ENCODE data around the gene SURF2. TPM values are rescaled to one million over a fixed set of nuclear protein-coding genes. Genes with fewer than 3 reads are reported as not detected.

The SURF2 gene
- total and polyA plus RNA-seq, 9 of the 15 experiments (the other 6 are each of a cell fraction or from before 2014, with no cell fraction given), result 5.5 to 82.5 (median 21.3) TPM

DNA sequence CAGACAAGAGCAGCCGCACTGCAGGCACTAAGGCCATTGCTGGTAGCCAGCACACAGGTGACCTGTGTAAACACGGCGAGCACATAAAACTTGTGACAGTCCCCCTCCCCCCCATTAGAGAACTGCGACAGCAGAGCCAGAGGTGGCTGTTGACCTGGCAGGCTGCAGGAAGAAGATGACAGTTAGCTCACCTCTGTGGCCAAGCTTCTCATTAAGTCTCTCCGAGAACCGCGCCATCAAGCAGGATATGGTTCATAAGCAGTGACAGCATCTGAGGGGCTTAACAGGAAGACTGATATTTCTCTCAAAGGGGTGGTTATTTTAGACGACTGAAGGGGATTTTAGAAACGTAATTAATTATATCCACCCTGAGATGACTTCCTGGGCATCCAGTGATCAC lies 14.3 kb downstream of the SURF2 start:
- ChIA-PET CTCF (ENCODE audit: low intra/inter-chr PET ratio) (no interaction called here), POLR2A (interaction anchor here (0.6 to 8.5 kb wide), 6 partner anchors 6 to 212 kb away, joined by 3 to 109 read pairs (median 10); partner anchors contain the start of genes MED22, RPL7A, SURF1 and SURF2)
- Histone ChIP-seq H3K9ac (ENCODE audit: insufficient read depth in 1 of 2, low read depth in 2 of 2, low read length in 2 of 2) (peak overlapping the region in 1 of 2 experiments; percentile 74; a peak in 2 of 4 replicates), H3K27ac (ENCODE audit: extremely low read depth, low read depth, low read length) (no peak overlapping the region; the same call in 2 of the 3 replicates), H3K79me2 (ENCODE audit: control insufficient read depth, insufficient read depth, low read length) (peaks cover 95% of the 10 kb centered on the region), H3K9me1 (ENCODE audit: control insufficient read depth, insufficient read depth, low read length) (peaks cover 34% of the 10 kb centered on the region), H4K20me1 (replicated peaks; ENCODE audit: control insufficient read depth, insufficient read depth, low read length) (peaks cover 74% of the 10 kb centered on the region), H3K9me3 (replicated peaks; ENCODE audit: control insufficient read depth, insufficient read depth, low read depth, low read length) (no peaks in the 10 kb centered on the region), H3K4me1 (replicated peaks in 1 of 2; ENCODE audit: control insufficient read depth in 2 of 2, insufficient read depth in 2 of 2, low read length in 2 of 2) (peaks cover 33 to 36% of the 10 kb centered on the region in 2 experiments; a peak in 4 of 5 replicates), H3K36me3 (ENCODE audit: control insufficient read depth, insufficient read depth, low read length) (peaks cover 84% of the 10 kb centered on the region), H3K4me2 (ENCODE audit: insufficient read depth, low read length) (no peak overlapping the region), H3K27me3 (ENCODE audit: control insufficient read depth in 2 of 2, insufficient read depth in 2 of 2, low read length in 2 of 2) (no peaks in the 10 kb centered on the region), H2AFZ (ENCODE audit: low read depth, low read length) (no peak overlapping the region), H3K4me3 (no peak overlapping the region)
- ATAC-seq (no peak), DNase-seq (ENCODE audit: extremely low read depth in 1 of 4, low spot score in 3 of 4) (no peak), FAIRE-seq (no peak)
- TF ChIP-seq SMARCC2 (IDR thresholded peaks at IDR 0.05; ENCODE audit: low read depth) (no peak), MTA2 (IDR thresholded peaks at IDR 0.05; ENCODE audit: low read depth) (no peak), ZBTB17 (CRISPR knock-in tag; IDR thresholded peaks at IDR 0.05) (no peak), TRIM24 (IDR thresholded peaks at IDR 0.05) (no peak), ZNF133 (CRISPR knock-in tag; IDR thresholded peaks at IDR 0.05) (no peak), SREBF2 (CRISPR knock-in tag; IDR thresholded peaks at IDR 0.05) (no peak), CBX5 (IDR thresholded peaks at IDR 0.05; ENCODE audit: borderline replicate concordance, low read depth) (no peak), FUS (optimal IDR thresholded peaks at IDR 0.05; ENCODE audit: low read depth, low read length) (no peak), OTX1 (CRISPR knock-in tag; IDR thresholded peaks at IDR 0.05) (no peak), ZKSCAN1 (IDR thresholded peaks at IDR 0.05; ENCODE audit: low read depth, low read length) (no peak), KDM4B (IDR thresholded peaks at IDR 0.05; ENCODE audit: borderline replicate concordance in 2 of 2, low read depth in 1 of 2) (no peak), ZNF184 (CRISPR knock-in tag; IDR thresholded peaks at IDR 0.05) (no peak), CREM (IDR thresholded peaks at IDR 0.05; ENCODE audit: low read depth) (no peak), DMBX1 (CRISPR knock-in tag; IDR thresholded peaks at IDR 0.05; ENCODE audit: borderline replicate concordance) (no peak)
- TF ChIP-seq, protein P1, sequence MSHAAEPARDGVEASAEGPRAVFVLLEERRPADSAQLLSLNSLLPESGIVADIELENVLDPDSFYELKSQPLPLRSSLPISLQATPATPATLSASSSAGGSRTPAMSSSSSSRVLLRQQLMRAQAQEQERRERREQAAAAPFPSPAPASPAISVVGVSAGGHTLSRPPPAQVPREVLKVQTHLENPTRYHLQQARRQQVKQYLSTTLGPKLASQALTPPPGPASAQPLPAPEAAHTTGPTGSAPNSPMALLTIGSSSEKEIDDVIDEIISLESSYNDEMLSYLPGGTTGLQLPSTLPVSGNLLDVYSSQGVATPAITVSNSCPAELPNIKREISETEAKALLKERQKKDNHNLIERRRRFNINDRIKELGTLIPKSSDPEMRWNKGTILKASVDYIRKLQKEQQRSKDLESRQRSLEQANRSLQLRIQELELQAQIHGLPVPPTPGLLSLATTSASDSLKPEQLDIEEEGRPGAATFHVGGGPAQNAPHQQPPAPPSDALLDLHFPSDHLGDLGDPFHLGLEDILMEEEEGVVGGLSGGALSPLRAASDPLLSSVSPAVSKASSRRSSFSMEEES (CRISPR knock-in tag; IDR thresholded peaks at IDR 0.05), result no peak
- TF ChIP-seq, protein P2, sequence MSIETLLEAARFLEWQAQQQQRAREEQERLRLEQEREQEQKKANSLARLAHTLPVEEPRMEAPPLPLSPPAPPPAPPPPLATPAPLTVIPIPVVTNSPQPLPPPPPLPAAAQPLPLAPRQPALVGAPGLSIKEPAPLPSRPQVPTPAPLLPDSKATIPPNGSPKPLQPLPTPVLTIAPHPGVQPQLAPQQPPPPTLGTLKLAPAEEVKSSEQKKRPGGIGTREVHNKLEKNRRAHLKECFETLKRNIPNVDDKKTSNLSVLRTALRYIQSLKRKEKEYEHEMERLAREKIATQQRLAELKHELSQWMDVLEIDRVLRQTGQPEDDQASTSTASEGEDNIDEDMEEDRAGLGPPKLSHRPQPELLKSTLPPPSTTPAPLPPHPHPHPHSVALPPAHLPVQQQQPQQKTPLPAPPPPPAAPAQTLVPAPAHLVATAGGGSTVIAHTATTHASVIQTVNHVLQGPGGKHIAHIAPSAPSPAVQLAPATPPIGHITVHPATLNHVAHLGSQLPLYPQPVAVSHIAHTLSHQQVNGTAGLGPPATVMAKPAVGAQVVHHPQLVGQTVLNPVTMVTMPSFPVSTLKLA (conservative IDR thresholded peaks at IDR 0.05), result no peak
- WGBS (ENCODE audit: insufficient coverage, low coverage, missing lambda C conversion rate), result 78% methylated on average over 9 of the region's 9 CpGs
- in situ Hi-C loops (cut with MboI), result no loop called here
- intact Hi-C loops (cut with micrococcal nuclease), result no loop called here
- no TSS peak for BruUV-seq (replicated peaks)
